Measurements from ENCODE around the gene AK3. TPM values are rescaled to one million over a fixed set of nuclear protein-coding genes. Genes with fewer than 3 reads are reported as not detected.
"Not testable (repeated sequence)": the region's sequence is repeated elsewhere in the genome, so short reads cannot be mapped to it uniquely, and the experiment has no call there.

AK3 gene
- 10 to 100 TPM; 36.0 to 39.0 TPM for polyA plus RNA-seq

DNA sequence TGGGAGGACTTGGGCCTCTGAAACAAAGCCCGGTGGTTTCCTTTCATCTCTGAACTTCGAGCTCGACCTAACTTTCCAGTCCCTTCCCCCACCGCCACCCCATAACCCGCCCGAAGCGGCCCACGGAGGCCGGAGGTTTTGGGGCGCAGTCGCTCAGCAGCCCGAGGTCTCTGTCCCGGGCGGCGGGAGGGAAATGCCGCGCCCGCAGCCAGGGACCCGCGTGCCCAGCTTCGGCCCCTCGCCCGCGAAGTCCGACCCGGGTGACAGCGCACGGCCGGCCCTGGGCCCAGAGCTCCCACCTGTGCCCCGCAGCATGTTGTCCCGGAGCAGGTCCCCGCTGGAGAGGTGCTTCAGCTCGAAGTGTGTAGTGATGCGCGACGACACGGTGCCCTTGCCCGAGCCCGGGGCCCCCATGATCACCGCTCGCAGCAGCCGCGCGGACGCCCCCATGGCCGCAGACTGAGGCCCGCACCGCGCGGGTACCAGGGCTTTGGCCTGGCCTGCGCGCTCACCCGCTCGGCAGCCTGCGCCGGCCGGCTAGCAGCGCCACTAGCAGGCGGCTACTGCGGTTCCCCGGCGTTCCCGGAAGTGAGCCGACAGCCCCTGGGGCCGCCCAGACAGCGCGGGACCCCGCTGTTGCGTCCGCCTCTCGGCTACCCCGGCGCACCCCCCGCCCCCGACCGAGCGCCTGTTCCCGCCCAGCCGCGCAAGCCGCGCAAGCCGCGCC, at the start of gene AK3:
TSS of gene AK3 (minus strand) at position 565 of the 727 bp plus-strand sequence. CDS start at position 450, 115 bp downstream.
- Histone ChIP-seq H3K36me3 (ENCODE audit: control insufficient read depth in 2 of 2, insufficient read depth in 2 of 2, low read length in 1 of 2) (no peaks in the 10 kb centered on the region), H3K4me1 (ENCODE audit: control insufficient read depth in 2 of 2, insufficient read depth in 2 of 2, low read length in 1 of 2) (peaks cover 0 to 7% of the 10 kb centered on the region in 2 donors), H3K27ac (ENCODE audit: low read depth in 2 of 2, low read length in 1 of 2) (peak within 1 kb of the TSS; percentile 97 to 99), H3K27me3 (ENCODE audit: control insufficient read depth in 1 of 2, insufficient read depth in 2 of 2, low read length in 2 of 2) (no peaks in the 10 kb centered on the region), H3K9me3 (ENCODE audit: control insufficient read depth in 2 of 2, insufficient read depth in 1 of 2, low read depth in 1 of 2, low read length in 1 of 2) (no peaks in the 10 kb centered on the region), H3K4me3 (ENCODE audit: low read depth in 1 of 2, low read length in 2 of 2) (peak within 1 kb of the TSS; percentile 92 to 93)
- 0% methylated on average over 48 to 84 of the region's 84 CpGs for WGBS, 2 donors

GRCh38 chr9:4788703-4789102, 47.7 kb upstream of the AK3 start:
- 69 to 74% methylated on average over 5 of the region's 6 CpGs for WGBS, 2 donors
- no peaks in the 10 kb centered on the region for H3K27me3 ChIP-seq (ENCODE audit: control insufficient read depth in 1 of 2, insufficient read depth in 2 of 2, low read length in 2 of 2)

GRCh38 chr9:4787876-4788275, 46.9 kb upstream of the AK3 start:
- 60 to 98% methylated on average over 1 of the region's 1 CpG for WGBS, 2 donors
- Histone ChIP-seq H3K27ac (ENCODE audit: low read depth in 2 of 2, low read length in 1 of 2) (no peak overlapping the region), H3K27me3 (ENCODE audit: control insufficient read depth in 1 of 2, insufficient read depth in 2 of 2, low read length in 2 of 2) (no peaks in the 10 kb centered on the region), H3K9me3 (ENCODE audit: control insufficient read depth in 2 of 2, insufficient read depth in 1 of 2, low read depth in 1 of 2, low read length in 1 of 2) (no peaks in the 10 kb centered on the region), H3K4me1 (ENCODE audit: control insufficient read depth in 2 of 2, insufficient read depth in 2 of 2, low read length in 1 of 2) (peaks cover 0 to 4% of the 10 kb centered on the region in 2 donors), H3K36me3 (ENCODE audit: control insufficient read depth in 2 of 2, insufficient read depth in 2 of 2, low read length in 1 of 2) (no peaks in the 10 kb centered on the region), H3K4me3 (ENCODE audit: low read depth in 1 of 2, low read length in 2 of 2) (no peak overlapping the region)

More at GRCh38 chr9:4788703-4789102, 47.7 kb upstream of the AK3 start:
- H3K27ac ChIP-seq (ENCODE audit: low read depth in 2 of 2, low read length in 1 of 2): no peak overlapping the region
- no peaks in the 10 kb centered on the region for H3K9me3 ChIP-seq (ENCODE audit: control insufficient read depth in 2 of 2, insufficient read depth in 1 of 2, low read depth in 1 of 2, low read length in 1 of 2)
- H3K4me1 ChIP-seq (ENCODE audit: control insufficient read depth in 2 of 2, insufficient read depth in 2 of 2, low read length in 1 of 2): peaks cover 0 to 4% of the 10 kb centered on the region in 2 donors
- H3K36me3 ChIP-seq (ENCODE audit: control insufficient read depth in 2 of 2, insufficient read depth in 2 of 2, low read length in 1 of 2): no peaks in the 10 kb centered on the region
- no peak overlapping the region for H3K4me3 ChIP-seq (ENCODE audit: low read depth in 1 of 2, low read length in 2 of 2)

GRCh38 chr9:4786599-4786998, 45.6 kb upstream of the AK3 start:
- H3K9me3 ChIP-seq (ENCODE audit: control insufficient read depth in 2 of 2, insufficient read depth in 1 of 2, low read depth in 1 of 2, low read length in 1 of 2): no peaks in the 10 kb centered on the region
- no peaks in the 10 kb centered on the region for H3K36me3 ChIP-seq (ENCODE audit: control insufficient read depth in 2 of 2, insufficient read depth in 2 of 2, low read length in 1 of 2)
- H3K4me1 ChIP-seq (ENCODE audit: control insufficient read depth in 2 of 2, insufficient read depth in 2 of 2, low read length in 1 of 2): peaks cover 0 to under 1% of the 10 kb centered on the region in 2 donors
- H3K27ac ChIP-seq (ENCODE audit: low read depth in 2 of 2, low read length in 1 of 2): no peak overlapping the region
- 92 to 96% methylated on average over 4 of the region's 4 CpGs for WGBS, 2 donors
- no peaks in the 10 kb centered on the region for H3K27me3 ChIP-seq (ENCODE audit: control insufficient read depth in 1 of 2, insufficient read depth in 2 of 2, low read length in 2 of 2)
- no peak overlapping the region for H3K4me3 ChIP-seq (ENCODE audit: low read depth in 1 of 2, low read length in 2 of 2)

DNA sequence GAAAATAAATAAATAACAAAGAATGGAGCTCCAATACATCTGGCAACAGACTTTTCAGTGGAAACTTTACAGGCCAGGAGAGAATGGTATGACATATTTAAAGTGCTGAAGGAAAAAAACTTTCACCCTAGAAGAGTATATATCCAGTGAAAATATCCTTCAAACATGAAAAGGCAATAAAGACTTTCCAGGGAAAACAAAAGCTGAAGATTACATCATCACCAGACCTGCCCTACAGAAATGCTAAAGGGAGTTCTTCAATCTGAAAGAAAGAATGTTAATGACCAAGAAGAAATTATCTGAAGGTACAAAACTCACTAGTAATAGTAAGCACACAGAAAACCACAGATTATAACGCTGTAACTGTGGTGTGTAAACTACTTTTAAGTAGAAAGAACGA, 43.4 kb upstream of the AK3 start:
- Histone ChIP-seq H3K4me3 (ENCODE audit: low read depth in 1 of 2, low read length in 2 of 2) (no peak overlapping the region), H3K36me3 (ENCODE audit: control insufficient read depth in 2 of 2, insufficient read depth in 2 of 2, low read length in 1 of 2) (no peaks in the 10 kb centered on the region), H3K9me3 (ENCODE audit: control insufficient read depth in 2 of 2, insufficient read depth in 1 of 2, low read depth in 1 of 2, low read length in 1 of 2) (no peaks in the 10 kb centered on the region), H3K27ac (ENCODE audit: low read depth in 2 of 2, low read length in 1 of 2) (no peak overlapping the region), H3K4me1 (ENCODE audit: control insufficient read depth in 2 of 2, insufficient read depth in 2 of 2, low read length in 1 of 2) (peaks cover 0 to 1% of the 10 kb centered on the region in 2 donors), H3K27me3 (ENCODE audit: control insufficient read depth in 1 of 2, insufficient read depth in 2 of 2, low read length in 2 of 2) (no peaks in the 10 kb centered on the region)
- 72 to 73% methylated on average over 2 of the region's 2 CpGs for WGBS, 2 donors

DNA sequence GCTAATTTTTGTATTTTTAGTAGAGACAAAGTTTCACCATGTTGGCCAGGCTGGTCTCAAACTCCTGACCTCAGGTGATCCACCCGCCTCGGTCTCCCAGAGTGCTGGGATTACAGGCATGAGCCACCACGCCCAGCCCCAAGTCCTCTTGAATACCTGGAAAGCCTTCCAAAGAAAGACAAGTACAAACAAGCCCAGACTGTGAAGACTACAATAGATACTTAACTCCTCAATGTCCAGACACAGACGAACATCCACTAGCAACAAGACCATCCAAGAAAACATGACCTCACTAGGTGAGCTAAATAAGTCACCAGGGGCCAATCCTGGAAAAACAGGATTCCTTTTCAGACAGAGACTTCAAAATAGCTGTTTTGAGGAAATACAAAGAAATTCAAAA, 42.2 kb upstream of the AK3 start:
- H3K4me1 ChIP-seq (ENCODE audit: control insufficient read depth in 2 of 2, insufficient read depth in 2 of 2, low read length in 1 of 2); H3K27me3 ChIP-seq (ENCODE audit: control insufficient read depth in 1 of 2, insufficient read depth in 2 of 2, low read length in 2 of 2); H3K27ac ChIP-seq (ENCODE audit: low read depth in 2 of 2, low read length in 1 of 2); H3K9me3 ChIP-seq (ENCODE audit: control insufficient read depth in 2 of 2, insufficient read depth in 1 of 2, low read depth in 1 of 2, low read length in 1 of 2); H3K4me3 ChIP-seq (ENCODE audit: low read depth in 1 of 2, low read length in 2 of 2); H3K36me3 ChIP-seq (ENCODE audit: control insufficient read depth in 2 of 2, insufficient read depth in 2 of 2, low read length in 1 of 2): not testable (repeated sequence)
- WGBS, 2 donors: 56 to 66% methylated on average over 4 of the region's 4 CpGs

- Histone ChIP-seq H3K4me3 (ENCODE audit: low read depth in 1 of 2, low read length in 2 of 2) (no peak overlapping the region), H3K27ac (ENCODE audit: low read depth in 2 of 2, low read length in 1 of 2) (no peak overlapping the region), H3K4me1 (ENCODE audit: control insufficient read depth in 2 of 2, insufficient read depth in 2 of 2, low read length in 1 of 2) (peaks cover 0 to 1% of the 10 kb centered on the region in 2 donors), H3K9me3 (ENCODE audit: control insufficient read depth in 2 of 2, insufficient read depth in 1 of 2, low read depth in 1 of 2, low read length in 1 of 2) (no peaks in the 10 kb centered on the region), H3K36me3 (ENCODE audit: control insufficient read depth in 2 of 2, insufficient read depth in 2 of 2, low read length in 1 of 2) (no peaks in the 10 kb centered on the region), H3K27me3 (ENCODE audit: control insufficient read depth in 1 of 2, insufficient read depth in 2 of 2, low read length in 2 of 2) (no peaks in the 10 kb centered on the region)
- 65 to 80% methylated on average over 2 of the region's 2 CpGs for WGBS, 2 donors
Observed at GRCh38 chr9:4781408-4781807, 40.4 kb upstream of the AK3 start.

GRCh38 chr9:4780651-4781050, 39.6 kb upstream of the AK3 start:
- H3K27me3 ChIP-seq (ENCODE audit: control insufficient read depth in 1 of 2, insufficient read depth in 2 of 2, low read length in 2 of 2): no peaks in the 10 kb centered on the region

GRCh38 chr9:4774958-4775357, 34.0 kb upstream of the AK3 start:
- 63 to 66% methylated on average over 1 to 2 of the region's 2 CpGs for WGBS, 2 donors
- not testable (repeated sequence) for H3K4me1 ChIP-seq (ENCODE audit: control insufficient read depth in 2 of 2, insufficient read depth in 2 of 2, low read length in 1 of 2)

More at GRCh38 chr9:4780651-4781050, 39.6 kb upstream of the AK3 start:
- H3K9me3 ChIP-seq (ENCODE audit: control insufficient read depth in 2 of 2, insufficient read depth in 1 of 2, low read depth in 1 of 2, low read length in 1 of 2): no peaks in the 10 kb centered on the region
- WGBS, 2 donors: 88 to 94% methylated on average over 1 of the region's 1 CpG
- no peak overlapping the region for H3K27ac ChIP-seq (ENCODE audit: low read depth in 2 of 2, low read length in 1 of 2)
- H3K4me3 ChIP-seq (ENCODE audit: low read depth in 1 of 2, low read length in 2 of 2): no peak overlapping the region
- peaks cover 0 to 1% of the 10 kb centered on the region in 2 donors for H3K4me1 ChIP-seq (ENCODE audit: control insufficient read depth in 2 of 2, insufficient read depth in 2 of 2, low read length in 1 of 2)
- H3K36me3 ChIP-seq (ENCODE audit: control insufficient read depth in 2 of 2, insufficient read depth in 2 of 2, low read length in 1 of 2): no peaks in the 10 kb centered on the region

GRCh38 chr9:4774209-4774608, 33.2 kb upstream of the AK3 start:
- Histone ChIP-seq H3K4me3 (ENCODE audit: low read depth in 1 of 2, low read length in 2 of 2) (no peak overlapping the region), H3K27me3 (ENCODE audit: control insufficient read depth in 1 of 2, insufficient read depth in 2 of 2, low read length in 2 of 2) (no peaks in the 10 kb centered on the region), H3K9me3 (ENCODE audit: control insufficient read depth in 2 of 2, insufficient read depth in 1 of 2, low read depth in 1 of 2, low read length in 1 of 2) (no peaks in the 10 kb centered on the region), H3K36me3 (ENCODE audit: control insufficient read depth in 2 of 2, insufficient read depth in 2 of 2, low read length in 1 of 2) (no peaks in the 10 kb centered on the region), H3K4me1 (ENCODE audit: control insufficient read depth in 2 of 2, insufficient read depth in 2 of 2, low read length in 1 of 2) (no peaks in the 10 kb centered on the region), H3K27ac (ENCODE audit: low read depth in 2 of 2, low read length in 1 of 2) (no peak overlapping the region)
- WGBS, 2 donors: 68 to 71% methylated on average over 1 of the region's 1 CpG

More at GRCh38 chr9:4774958-4775357, 34.0 kb upstream of the AK3 start:
- H3K36me3 ChIP-seq (ENCODE audit: control insufficient read depth in 2 of 2, insufficient read depth in 2 of 2, low read length in 1 of 2); H3K9me3 ChIP-seq (ENCODE audit: control insufficient read depth in 2 of 2, insufficient read depth in 1 of 2, low read depth in 1 of 2, low read length in 1 of 2); H3K27ac ChIP-seq (ENCODE audit: low read depth in 2 of 2, low read length in 1 of 2); H3K4me3 ChIP-seq (ENCODE audit: low read depth in 1 of 2, low read length in 2 of 2); H3K27me3 ChIP-seq (ENCODE audit: control insufficient read depth in 1 of 2, insufficient read depth in 2 of 2, low read length in 2 of 2): not testable (repeated sequence)
